ENCODE results near the gene TSPAN18. TPM values are rescaled to one million over a fixed set of nuclear protein-coding genes. Genes with fewer than 3 reads are reported as not detected.
A peak's percentile ranks its signal among the peaks of the same experiment; 100 is the strongest.
"Not testable (repeated sequence)": the region's sequence is repeated elsewhere in the genome, so short reads cannot be mapped to it uniquely, and the experiment has no call there.

The TSPAN18 gene
- total RNA-seq, 1 donor = 5.8 TPM

DNA sequence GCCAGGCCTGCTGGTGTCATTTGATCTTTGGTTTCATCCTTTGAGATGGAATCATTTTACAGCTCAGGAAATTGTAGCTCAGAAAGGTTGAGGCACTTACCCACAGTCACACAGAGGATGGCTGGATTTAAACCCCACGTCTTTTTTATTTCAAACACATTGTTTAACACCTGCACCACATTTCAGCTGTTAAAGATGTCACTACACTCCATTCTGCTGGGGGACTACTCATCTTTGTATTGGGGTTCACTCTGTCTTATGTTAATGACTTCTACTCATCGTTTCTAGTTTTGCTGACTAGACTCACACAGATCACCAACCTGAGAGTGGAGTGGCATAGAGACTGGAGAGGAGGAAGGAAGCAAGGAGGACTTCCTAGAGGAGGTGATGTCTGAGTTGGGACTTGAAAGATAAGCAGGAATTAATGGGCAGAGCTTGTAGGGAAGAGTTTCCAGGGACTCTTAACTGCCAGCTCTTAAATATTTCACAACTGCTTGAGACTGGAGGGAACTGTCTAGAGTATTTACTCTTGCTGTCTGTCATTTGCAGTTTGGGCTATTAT lies 143.9 kb downstream of the TSPAN18 start:
- Histone ChIP-seq H3K27me3 (ENCODE audit: insufficient read depth, low read length) (no peaks in the 10 kb centered on the region), H4K20me1 (ENCODE audit: insufficient read depth, low read length) (no peaks in the 10 kb centered on the region), H3K36me3 (ENCODE audit: insufficient read depth, low read length) (no peaks in the 10 kb centered on the region), H3K4me2 (ENCODE audit: insufficient read depth, low read length) (no peak overlapping the region), H3K79me2 (ENCODE audit: insufficient read depth, low read length) (no peaks in the 10 kb centered on the region), H3K4me1 (ENCODE audit: insufficient read depth, low read length) (peaks cover 5% of the 10 kb centered on the region), H3K4me3 (ENCODE audit: insufficient read depth, low read length) (no peak overlapping the region), H3K27ac (ENCODE audit: low read depth, low read length) (no peak overlapping the region), H2AFZ (ENCODE audit: low read length) (no peak overlapping the region), H3K9me3 (ENCODE audit: low read depth, low read length) (no peaks in the 10 kb centered on the region)
- TF ChIP-seq, protein P1, sequence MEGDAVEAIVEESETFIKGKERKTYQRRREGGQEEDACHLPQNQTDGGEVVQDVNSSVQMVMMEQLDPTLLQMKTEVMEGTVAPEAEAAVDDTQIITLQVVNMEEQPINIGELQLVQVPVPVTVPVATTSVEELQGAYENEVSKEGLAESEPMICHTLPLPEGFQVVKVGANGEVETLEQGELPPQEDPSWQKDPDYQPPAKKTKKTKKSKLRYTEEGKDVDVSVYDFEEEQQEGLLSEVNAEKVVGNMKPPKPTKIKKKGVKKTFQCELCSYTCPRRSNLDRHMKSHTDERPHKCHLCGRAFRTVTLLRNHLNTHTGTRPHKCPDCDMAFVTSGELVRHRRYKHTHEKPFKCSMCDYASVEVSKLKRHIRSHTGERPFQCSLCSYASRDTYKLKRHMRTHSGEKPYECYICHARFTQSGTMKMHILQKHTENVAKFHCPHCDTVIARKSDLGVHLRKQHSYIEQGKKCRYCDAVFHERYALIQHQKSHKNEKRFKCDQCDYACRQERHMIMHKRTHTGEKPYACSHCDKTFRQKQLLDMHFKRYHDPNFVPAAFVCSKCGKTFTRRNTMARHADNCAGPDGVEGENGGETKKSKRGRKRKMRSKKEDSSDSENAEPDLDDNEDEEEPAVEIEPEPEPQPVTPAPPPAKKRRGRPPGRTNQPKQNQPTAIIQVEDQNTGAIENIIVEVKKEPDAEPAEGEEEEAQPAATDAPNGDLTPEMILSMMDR (IDR thresholded peaks at IDR 0.05; ENCODE audit: extremely low read depth, low read depth, low read length) = no peak
- DNase-seq (ENCODE audit: insufficient read length, low spot score, missing footprints) = peak; percentile 58

DNA sequence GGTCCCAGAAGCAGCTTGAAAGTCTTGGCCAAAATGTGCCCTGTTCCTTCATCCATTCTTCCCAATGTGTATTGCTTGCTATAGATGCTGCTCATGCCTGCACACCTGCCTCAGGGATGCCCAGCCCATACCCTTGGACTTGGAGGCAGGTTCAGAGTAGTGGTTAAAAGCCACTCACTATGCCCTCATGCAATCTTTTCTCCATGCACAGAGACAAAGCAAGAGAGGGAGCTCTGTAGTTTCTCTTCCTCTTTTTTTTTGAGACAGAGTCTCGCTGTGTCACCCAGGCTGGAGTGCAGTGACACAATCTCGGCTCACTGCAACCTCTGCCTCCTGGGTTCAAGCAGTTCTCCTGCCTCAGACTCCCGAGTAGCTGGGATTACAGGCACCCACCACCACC lies 144.9 kb downstream of the TSPAN18 start:
- not testable (repeated sequence) for H3K4me3 ChIP-seq (ENCODE audit: insufficient read depth, low read length); H3K36me3 ChIP-seq (ENCODE audit: insufficient read depth, low read length); H3K27me3 ChIP-seq (ENCODE audit: insufficient read depth, low read length); H3K27ac ChIP-seq (ENCODE audit: low read depth, low read length); H3K79me2 ChIP-seq (ENCODE audit: insufficient read depth, low read length); H3K4me2 ChIP-seq (ENCODE audit: insufficient read depth, low read length); H2AFZ ChIP-seq (ENCODE audit: low read length); H3K9me3 ChIP-seq (ENCODE audit: low read depth, low read length); H3K4me1 ChIP-seq (ENCODE audit: insufficient read depth, low read length); H4K20me1 ChIP-seq (ENCODE audit: insufficient read depth, low read length); DNase-seq (ENCODE audit: insufficient read length, low spot score, missing footprints)

- no peak overlapping the region for H3K27ac ChIP-seq (ENCODE audit: low read depth, low read length)
- DNase-seq (ENCODE audit: insufficient read length, low spot score, missing footprints) = peak; percentile 9
- no peak overlapping the region for H3K4me3 ChIP-seq (ENCODE audit: insufficient read depth, low read length)
- peaks cover 3% of the 10 kb centered on the region for H3K27me3 ChIP-seq (ENCODE audit: insufficient read depth, low read length)
- TF ChIP-seq, protein P1 (IDR thresholded peaks at IDR 0.05; ENCODE audit: extremely low read depth, low read depth, low read length) = no peak
- H3K79me2 ChIP-seq (ENCODE audit: insufficient read depth, low read length) = no peaks in the 10 kb centered on the region
- H2AFZ ChIP-seq (ENCODE audit: low read length) = no peak overlapping the region
- H3K4me1 ChIP-seq (ENCODE audit: insufficient read depth, low read length) = peaks cover 5% of the 10 kb centered on the region
- H3K4me2 ChIP-seq (ENCODE audit: insufficient read depth, low read length) = no peak overlapping the region
- no peaks in the 10 kb centered on the region for H3K9me3 ChIP-seq (ENCODE audit: low read depth, low read length)
- no peaks in the 10 kb centered on the region for H4K20me1 ChIP-seq (ENCODE audit: insufficient read depth, low read length)
- no peaks in the 10 kb centered on the region for H3K36me3 ChIP-seq (ENCODE audit: insufficient read depth, low read length)
Measured at GRCh38 chr11:44872556-44872955, 145.8 kb downstream of the TSPAN18 start.

GRCh38 chr11:44873537-44873936 lies 146.8 kb downstream of the TSPAN18 start:
- Histone ChIP-seq H2AFZ (ENCODE audit: low read length) (no peak overlapping the region), H3K4me3 (ENCODE audit: insufficient read depth, low read length) (no peak overlapping the region), H3K4me2 (ENCODE audit: insufficient read depth, low read length) (no peak overlapping the region), H3K79me2 (ENCODE audit: insufficient read depth, low read length) (no peaks in the 10 kb centered on the region), H3K9me3 (ENCODE audit: low read depth, low read length) (no peaks in the 10 kb centered on the region), H3K27me3 (ENCODE audit: insufficient read depth, low read length) (peaks cover 7% of the 10 kb centered on the region), H3K36me3 (ENCODE audit: insufficient read depth, low read length) (no peaks in the 10 kb centered on the region), H3K27ac (ENCODE audit: low read depth, low read length) (no peak overlapping the region), H3K4me1 (ENCODE audit: insufficient read depth, low read length) (peaks cover 5% of the 10 kb centered on the region), H4K20me1 (ENCODE audit: insufficient read depth, low read length) (no peaks in the 10 kb centered on the region)
- DNase-seq (ENCODE audit: insufficient read length, low spot score, missing footprints) = no peak
- TF ChIP-seq, protein P1 (IDR thresholded peaks at IDR 0.05; ENCODE audit: extremely low read depth, low read depth, low read length) = no peak
